GM20000 (cell line): ENCODE data around the gene HLA-E.

ENCODE experiments used
- DNase-seq: peaks from one replicate; pipeline ENCODE4 v3.0.0; 2012; ENCODE audit warnings: low spot score
- TF ChIP-seq, protein P1 (sequence below): IDR thresholded peaks from 2 replicates; pipeline ENCODE4 v1.5.1; 2012; ENCODE audit warnings: mild to moderate bottlenecking, control low read depth; ENCODE audit errors: extremely low read depth, missing control alignments

HLA-E gene

DNA sequence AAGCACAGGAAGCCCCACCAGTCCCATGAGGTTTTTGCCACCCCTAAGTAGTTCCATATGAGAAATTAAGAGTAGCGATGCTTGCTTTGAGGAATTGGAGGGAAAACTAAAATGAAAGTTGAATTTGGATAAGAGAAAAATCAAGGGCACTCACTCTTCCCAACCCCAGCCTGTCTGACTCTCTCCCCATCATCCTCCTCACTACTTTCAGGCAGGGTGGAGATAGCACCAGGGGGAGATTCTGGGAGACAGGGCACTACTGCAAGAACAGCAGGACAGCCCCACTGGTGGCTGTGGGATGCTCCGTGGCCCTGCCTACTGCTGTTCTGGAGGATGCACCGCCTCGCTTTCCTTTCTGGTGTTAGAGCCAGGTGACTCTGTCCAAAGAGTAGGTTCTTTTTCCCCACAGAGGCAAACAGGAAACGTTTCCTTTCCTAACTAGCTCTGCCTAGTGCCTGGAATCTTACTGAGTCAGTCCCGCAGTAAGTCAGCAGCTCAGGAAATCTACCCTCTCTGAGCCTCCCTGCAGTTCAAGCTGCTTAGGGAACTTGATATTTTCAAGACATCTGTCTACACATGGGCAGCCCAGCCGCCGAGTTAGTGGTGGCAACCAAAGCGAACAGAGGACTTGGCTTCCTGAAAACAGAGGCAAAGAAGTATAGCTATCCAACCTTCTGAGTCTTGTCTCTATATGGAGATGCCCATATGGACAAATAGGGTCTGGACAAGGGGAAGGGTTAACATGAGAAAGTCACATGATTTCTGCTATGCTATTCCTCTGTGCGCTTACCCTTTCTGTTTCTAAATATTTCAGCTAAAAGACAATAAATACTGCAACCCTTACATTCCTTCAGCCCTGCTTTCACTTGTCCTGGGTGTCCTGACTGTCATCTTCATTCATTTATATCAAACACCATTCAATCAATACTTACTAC, 11.4 kb downstream of the HLA-E start:
- no peak for DNase-seq
- TF ChIP-seq, protein P1, sequence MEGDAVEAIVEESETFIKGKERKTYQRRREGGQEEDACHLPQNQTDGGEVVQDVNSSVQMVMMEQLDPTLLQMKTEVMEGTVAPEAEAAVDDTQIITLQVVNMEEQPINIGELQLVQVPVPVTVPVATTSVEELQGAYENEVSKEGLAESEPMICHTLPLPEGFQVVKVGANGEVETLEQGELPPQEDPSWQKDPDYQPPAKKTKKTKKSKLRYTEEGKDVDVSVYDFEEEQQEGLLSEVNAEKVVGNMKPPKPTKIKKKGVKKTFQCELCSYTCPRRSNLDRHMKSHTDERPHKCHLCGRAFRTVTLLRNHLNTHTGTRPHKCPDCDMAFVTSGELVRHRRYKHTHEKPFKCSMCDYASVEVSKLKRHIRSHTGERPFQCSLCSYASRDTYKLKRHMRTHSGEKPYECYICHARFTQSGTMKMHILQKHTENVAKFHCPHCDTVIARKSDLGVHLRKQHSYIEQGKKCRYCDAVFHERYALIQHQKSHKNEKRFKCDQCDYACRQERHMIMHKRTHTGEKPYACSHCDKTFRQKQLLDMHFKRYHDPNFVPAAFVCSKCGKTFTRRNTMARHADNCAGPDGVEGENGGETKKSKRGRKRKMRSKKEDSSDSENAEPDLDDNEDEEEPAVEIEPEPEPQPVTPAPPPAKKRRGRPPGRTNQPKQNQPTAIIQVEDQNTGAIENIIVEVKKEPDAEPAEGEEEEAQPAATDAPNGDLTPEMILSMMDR, result no peak

- DNase-seq, result no peak
- TF ChIP-seq, protein P1, result no peak
Observed at GRCh38 chr6:30507849-30508827, 18.8 kb downstream of the HLA-E start.

GRCh38 chr6:30508890-30509736, 19.8 kb downstream of the HLA-E start:
- peak; percentile 65 for DNase-seq
- TF ChIP-seq, protein P1, result no peak

GRCh38 chr6:30510419-30511168, 21.3 kb downstream of the HLA-E start:
- TF ChIP-seq, protein P1, result no peak

DNA sequence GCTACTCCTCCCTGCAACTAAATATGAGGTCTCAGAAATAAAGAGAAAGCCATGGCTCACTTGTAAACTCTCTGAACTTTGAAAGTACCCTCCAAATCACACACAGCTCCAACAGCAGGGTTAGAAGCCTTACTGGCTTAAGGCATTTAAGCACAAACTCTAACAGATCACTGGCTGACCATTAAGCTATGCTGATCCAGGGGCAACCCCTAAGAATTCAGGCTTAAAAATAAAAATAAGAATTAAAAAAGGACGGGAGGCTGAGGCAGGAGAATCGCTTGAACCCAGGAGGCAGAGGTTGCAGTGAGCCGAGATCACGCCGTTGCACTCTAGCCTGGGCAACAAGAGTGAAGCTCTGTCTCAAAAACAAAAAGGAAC, 21.8 kb downstream of the HLA-E start:
- TF ChIP-seq, protein P1, result no peak
- no peak for DNase-seq

More at GRCh38 chr6:30510419-30511168, 21.3 kb downstream of the HLA-E start:
- no peak for DNase-seq

- no peak for DNase-seq
- TF ChIP-seq, protein P1, result no peak
Observed at GRCh38 chr6:30513451-30513850, 24.1 kb downstream of the HLA-E start.
